ENCODE measurements around the gene RIPOR2.

The RIPOR2 gene

GRCh38 chr6:24874776-24875533 is 60.8 kb downstream of the RIPOR2 start:
- no peak for DNase-seq

- no peak for DNase-seq
Observed at GRCh38 chr6:24874128-24874527, 61.6 kb downstream of the RIPOR2 start.

GRCh38 chr6:24872779-24873178 is 63.0 kb downstream of the RIPOR2 start:
- no peak for DNase-seq

GRCh38 chr6:24868765-24869164 is 67.0 kb downstream of the RIPOR2 start:
- no peak for DNase-seq

- no peak for DNase-seq
Observed at GRCh38 chr6:24867104-24867703, 68.6 kb downstream of the RIPOR2 start.

- DNase-seq, result no peak
Observed at GRCh38 chr6:24865161-24865560, 70.6 kb downstream of the RIPOR2 start.

GRCh38 chr6:24864343-24864742 is 71.4 kb downstream of the RIPOR2 start:
- no peak for DNase-seq

- no peak for DNase-seq
Observed at GRCh38 chr6:24861934-24862333, 73.8 kb downstream of the RIPOR2 start.

GRCh38 chr6:24859608-24860200 is 76.1 kb downstream of the RIPOR2 start:
- DNase-seq, result no peak

- no peak for DNase-seq
Observed at GRCh38 chr6:24859132-24859531, 76.6 kb downstream of the RIPOR2 start.

GRCh38 chr6:24858177-24858653 is 77.5 kb downstream of the RIPOR2 start:
- no peak for DNase-seq

GRCh38 chr6:24856901-24857670 is 78.7 kb downstream of the RIPOR2 start:
- DNase-seq, result no peak

GRCh38 chr6:24856246-24856599 is 79.5 kb downstream of the RIPOR2 start:
- DNase-seq, result no peak

GRCh38 chr6:24855395-24856245 is 80.1 kb downstream of the RIPOR2 start:
- DNase-seq, result peak; percentile 40 to 75

- DNase-seq, result no peak
Observed at GRCh38 chr6:24854077-24854666, 81.6 kb downstream of the RIPOR2 start.

GRCh38 chr6:24851086-24851485 is 84.7 kb downstream of the RIPOR2 start:
- DNase-seq, result no peak

- DNase-seq, result no peak
Observed at GRCh38 chr6:24849713-24850112, 86.0 kb downstream of the RIPOR2 start.

GRCh38 chr6:24848461-24848860 is 87.3 kb downstream of the RIPOR2 start:
- DNase-seq, result peak; percentile 14 to 78

- no peak for DNase-seq
Observed at GRCh38 chr6:24847402-24847801, 88.4 kb downstream of the RIPOR2 start.

GRCh38 chr6:24845578-24845977 is 90.2 kb downstream of the RIPOR2 start:
- DNase-seq, result no peak

- no peak for DNase-seq
Observed at GRCh38 chr6:24844903-24845302, 90.9 kb downstream of the RIPOR2 start.

GRCh38 chr6:24844061-24844460 is 91.7 kb downstream of the RIPOR2 start:
- no peak for DNase-seq

Data from hippocampal formation (tissue), 2 donors.